ENCODE results near the gene ATP10A.
A peak's percentile ranks its signal among the peaks of the same experiment; 100 is the strongest.

Gene ATP10A

GRCh38 chr15:25863111-25863967 is at the start of gene ATP10A:
TSS of gene ATP10A (minus strand) at chr15:25863327. CDS start at chr15:25863096, 231 bp downstream.
- no peak for DNase-seq (ENCODE audit: low spot score)

- DNase-seq (ENCODE audit: low spot score), result no peak
Observed at GRCh38 chr15:25912035-25912434, 48.9 kb upstream of the ATP10A start.

GRCh38 chr15:25910832-25911231 is 47.7 kb upstream of the ATP10A start:
- no peak for DNase-seq (ENCODE audit: low spot score)

GRCh38 chr15:25909806-25910205 is 46.7 kb upstream of the ATP10A start:
- no peak for DNase-seq (ENCODE audit: low spot score)

GRCh38 chr15:25909325-25909724 is 46.2 kb upstream of the ATP10A start:
- DNase-seq (ENCODE audit: low spot score), result no peak

GRCh38 chr15:25905140-25905539 is 42.0 kb upstream of the ATP10A start:
- peak; percentile 29 for DNase-seq (ENCODE audit: low spot score)

GRCh38 chr15:25903024-25903581 is 40.0 kb upstream of the ATP10A start:
- DNase-seq (ENCODE audit: low spot score), result no peak

- peak; percentile 17 for DNase-seq (ENCODE audit: low spot score)
Observed at GRCh38 chr15:25901811-25902605, 38.9 kb upstream of the ATP10A start.

- DNase-seq (ENCODE audit: low spot score), result peak; percentile 10
Observed at GRCh38 chr15:25900901-25901300, 37.8 kb upstream of the ATP10A start.

- no peak for DNase-seq (ENCODE audit: low spot score)
Observed at GRCh38 chr15:25900431-25900830, 37.3 kb upstream of the ATP10A start.

GRCh38 chr15:25899870-25900269 is 36.7 kb upstream of the ATP10A start:
- no peak for DNase-seq (ENCODE audit: low spot score)

GRCh38 chr15:25897658-25898057 is 34.5 kb upstream of the ATP10A start:
- no peak for DNase-seq (ENCODE audit: low spot score)

- DNase-seq (ENCODE audit: low spot score), result no peak
Observed at GRCh38 chr15:25894371-25894902, 31.3 kb upstream of the ATP10A start.

GRCh38 chr15:25893596-25893995 is 30.5 kb upstream of the ATP10A start:
- peak; percentile 52 for DNase-seq (ENCODE audit: low spot score)

GRCh38 chr15:25892126-25892525 is 29.0 kb upstream of the ATP10A start:
- no peak for DNase-seq (ENCODE audit: low spot score)

- no peak for DNase-seq (ENCODE audit: low spot score)
Observed at GRCh38 chr15:25891081-25891480, 28.0 kb upstream of the ATP10A start.

- DNase-seq (ENCODE audit: low spot score), result no peak
Observed at GRCh38 chr15:25890529-25890928, 27.4 kb upstream of the ATP10A start.

GRCh38 chr15:25887870-25888269 is 24.7 kb upstream of the ATP10A start:
- DNase-seq (ENCODE audit: low spot score), result no peak

GRCh38 chr15:25886498-25887140 is 23.5 kb upstream of the ATP10A start:
- no peak for DNase-seq (ENCODE audit: low spot score)

GRCh38 chr15:25884370-25884769 is 21.2 kb upstream of the ATP10A start:
- DNase-seq (ENCODE audit: low spot score), result no peak

- DNase-seq (ENCODE audit: low spot score), result no peak
Observed at GRCh38 chr15:25883463-25884259, 20.5 kb upstream of the ATP10A start.
